ENCODE measurements around the gene TP53I13.

Gene TP53I13

GRCh38 chr17:29612094-29612403 lies 43.5 kb downstream of the TP53I13 start:
- no peak for ATAC-seq
- Mint-ChIP-seq H3K27me3 (peaks cover 8% of the 10 kb centered on the region), H3K4me3 (no peak overlapping the region)

GRCh38 chr17:29612404-29613280 lies 44.1 kb downstream of the TP53I13 start:
- H3K4me3 Mint-ChIP-seq, result peak overlapping the region; percentile 71
- peaks cover 11% of the 10 kb centered on the region for H3K27me3 Mint-ChIP-seq
- peaks cover 41% of the 10 kb centered on the region for H3K4me1 Mint-ChIP-seq
- no peaks in the 10 kb centered on the region for H3K36me3 Mint-ChIP-seq
- no peaks in the 10 kb centered on the region for H3K9me3 Mint-ChIP-seq
- H3K27ac Mint-ChIP-seq, result no peak overlapping the region
- no peak for ATAC-seq

More at GRCh38 chr17:29612094-29612403, 43.5 kb downstream of the TP53I13 start:
- Mint-ChIP-seq H3K36me3 (no peaks in the 10 kb centered on the region), H3K9me3 (no peaks in the 10 kb centered on the region), H3K4me1 (peaks cover 35% of the 10 kb centered on the region), H3K27ac (no peak overlapping the region)

DNA sequence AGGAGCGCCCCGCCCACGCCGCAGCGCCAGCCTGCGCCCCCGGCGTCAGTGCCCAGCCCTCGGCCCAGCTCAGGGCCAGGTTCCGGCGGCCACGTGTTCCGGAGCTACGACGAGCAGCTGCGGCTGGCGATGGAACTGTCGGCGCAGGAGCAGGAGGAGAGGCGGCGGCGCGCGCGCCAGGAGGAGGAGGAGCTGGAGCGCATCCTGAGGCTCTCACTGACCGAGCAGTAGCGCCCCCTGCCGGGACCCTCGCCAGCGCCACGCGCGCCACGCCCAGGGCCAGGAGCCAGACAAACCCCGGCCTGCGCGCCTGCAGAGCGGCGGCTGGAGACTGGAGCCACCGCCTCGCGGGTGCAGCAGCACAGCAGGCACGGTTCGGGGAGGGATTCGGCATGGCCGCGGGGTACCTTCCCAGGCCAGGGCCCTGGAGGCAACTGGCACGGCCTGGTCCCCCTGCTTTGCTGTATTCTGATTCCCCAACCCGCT lies 44.9 kb downstream of the TP53I13 start:
- H3K4me1 Mint-ChIP-seq, result peaks cover 47% of the 10 kb centered on the region
- peaks cover 11% of the 10 kb centered on the region for H3K27me3 Mint-ChIP-seq
- peak; percentile 63 for ATAC-seq
- H3K9me3 Mint-ChIP-seq, result no peaks in the 10 kb centered on the region
- no peak overlapping the region for H3K27ac Mint-ChIP-seq
- H3K4me3 Mint-ChIP-seq, result peak overlapping the region; percentile 55
- no peaks in the 10 kb centered on the region for H3K36me3 Mint-ChIP-seq

- Mint-ChIP-seq H3K27ac (no peak overlapping the region), H3K4me1 (peaks cover 49% of the 10 kb centered on the region)
- ATAC-seq, result no peak
Observed at GRCh38 chr17:29613856-29614255, 45.4 kb downstream of the TP53I13 start.

GRCh38 chr17:29614349-29615047 lies 46.0 kb downstream of the TP53I13 start:
- no peak for ATAC-seq
- Mint-ChIP-seq H3K36me3 (no peaks in the 10 kb centered on the region), H3K4me1 (peaks cover 49% of the 10 kb centered on the region), H3K9me3 (no peaks in the 10 kb centered on the region), H3K27ac (peak overlapping the region; percentile 55), H3K27me3 (peaks cover 11% of the 10 kb centered on the region), H3K4me3 (peak overlapping the region; percentile 86)

More at GRCh38 chr17:29613856-29614255, 45.4 kb downstream of the TP53I13 start:
- H3K27me3 Mint-ChIP-seq, result peaks cover 11% of the 10 kb centered on the region
- no peaks in the 10 kb centered on the region for H3K36me3 Mint-ChIP-seq
- H3K9me3 Mint-ChIP-seq, result no peaks in the 10 kb centered on the region
- peak overlapping the region; percentile 55 for H3K4me3 Mint-ChIP-seq

DNA sequence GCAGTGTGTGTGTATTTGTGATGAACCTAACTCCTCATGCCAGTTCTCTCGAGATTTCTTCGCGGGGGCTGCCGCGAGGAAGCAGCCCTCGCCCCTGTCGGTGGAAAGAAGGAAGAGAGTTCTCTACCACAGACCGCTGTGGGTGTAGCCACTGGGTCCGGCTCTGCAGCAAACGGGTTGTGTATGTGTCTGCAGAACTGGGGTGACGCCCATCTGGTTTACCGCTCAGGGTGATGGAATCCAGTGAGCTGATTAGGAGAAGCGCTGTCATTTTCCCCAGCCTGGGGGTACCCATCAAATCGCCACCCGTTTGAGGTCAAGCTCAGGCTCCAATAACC lies 46.5 kb downstream of the TP53I13 start:
- no peak for ATAC-seq
- H3K9me3 Mint-ChIP-seq, result no peaks in the 10 kb centered on the region
- H3K4me3 Mint-ChIP-seq, result peak overlapping the region; percentile 86
- H3K36me3 Mint-ChIP-seq, result no peaks in the 10 kb centered on the region
- peaks cover 49% of the 10 kb centered on the region for H3K4me1 Mint-ChIP-seq
- peak overlapping the region; percentile 55 for H3K27ac Mint-ChIP-seq
- H3K27me3 Mint-ChIP-seq, result peaks cover 11% of the 10 kb centered on the region

DNA sequence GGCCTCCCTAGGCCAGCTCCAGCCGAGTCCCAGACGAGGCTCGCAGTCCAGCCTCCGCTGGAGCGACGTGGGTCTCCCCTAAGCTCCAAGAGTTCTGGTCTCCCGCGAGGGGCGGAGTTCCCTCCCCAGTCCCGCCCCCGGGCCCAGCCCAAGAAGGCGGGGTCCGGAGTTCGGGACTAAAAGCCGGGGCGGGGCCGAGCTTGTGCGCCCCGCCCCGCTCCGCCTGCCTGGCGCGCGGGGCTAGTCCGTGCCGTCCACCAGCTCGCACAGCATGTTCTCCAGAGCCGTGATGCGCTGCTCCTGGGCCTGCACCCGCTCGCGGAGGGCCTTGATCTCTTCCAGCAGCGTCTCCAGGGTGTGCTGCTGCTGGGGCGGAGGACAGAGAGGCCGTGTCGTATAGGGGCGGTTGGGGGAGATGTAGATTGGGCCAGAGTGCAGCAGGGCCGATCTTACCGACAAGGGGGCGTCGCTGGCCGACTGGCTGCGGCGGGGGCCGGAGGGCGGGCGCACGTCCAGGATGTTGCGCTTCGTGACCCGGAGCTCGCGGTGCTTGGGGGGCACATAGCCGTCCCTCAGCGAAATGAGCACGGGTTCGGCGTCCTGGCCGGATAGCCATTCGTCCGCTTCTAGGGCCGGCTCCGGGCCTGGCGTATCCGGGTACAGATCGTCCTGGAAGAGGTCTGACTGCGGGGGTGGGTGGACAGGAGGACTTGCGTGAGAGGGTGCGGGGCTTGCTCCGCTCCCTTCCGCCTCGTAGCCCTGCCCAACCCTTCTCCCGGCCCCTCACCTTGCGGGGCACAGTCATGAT lies 47.2 kb downstream of the TP53I13 start:
- peak; percentile 85 for ATAC-seq
- peaks cover 11% of the 10 kb centered on the region for H3K27me3 Mint-ChIP-seq
- H3K9me3 Mint-ChIP-seq, result no peaks in the 10 kb centered on the region
- H3K4me3 Mint-ChIP-seq, result peak overlapping the region; percentile 86
- peaks cover 49% of the 10 kb centered on the region for H3K4me1 Mint-ChIP-seq
- peak overlapping the region; percentile 55 for H3K27ac Mint-ChIP-seq
- H3K36me3 Mint-ChIP-seq, result no peaks in the 10 kb centered on the region

GRCh38 chr17:29616300-29617048 lies 48.0 kb downstream of the TP53I13 start:
- no peak for ATAC-seq
- peak overlapping the region; percentile 77 for H3K27ac Mint-ChIP-seq
- H3K4me1 Mint-ChIP-seq, result peaks cover 49% of the 10 kb centered on the region
- H3K4me3 Mint-ChIP-seq, result peak overlapping the region; percentile 86
- peaks cover 11% of the 10 kb centered on the region for H3K27me3 Mint-ChIP-seq
- H3K9me3 Mint-ChIP-seq, result no peaks in the 10 kb centered on the region
- no peaks in the 10 kb centered on the region for H3K36me3 Mint-ChIP-seq

GRCh38 chr17:29617125-29617480 lies 48.6 kb downstream of the TP53I13 start:
- peaks cover 11% of the 10 kb centered on the region for H3K27me3 Mint-ChIP-seq
- H3K36me3 Mint-ChIP-seq, result no peaks in the 10 kb centered on the region
- no peaks in the 10 kb centered on the region for H3K9me3 Mint-ChIP-seq
- peaks cover 54% of the 10 kb centered on the region for H3K4me1 Mint-ChIP-seq
- peak overlapping the region; percentile 77 for H3K27ac Mint-ChIP-seq
- ATAC-seq, result peak; percentile 84
- peak overlapping the region; percentile 86 for H3K4me3 Mint-ChIP-seq

DNA sequence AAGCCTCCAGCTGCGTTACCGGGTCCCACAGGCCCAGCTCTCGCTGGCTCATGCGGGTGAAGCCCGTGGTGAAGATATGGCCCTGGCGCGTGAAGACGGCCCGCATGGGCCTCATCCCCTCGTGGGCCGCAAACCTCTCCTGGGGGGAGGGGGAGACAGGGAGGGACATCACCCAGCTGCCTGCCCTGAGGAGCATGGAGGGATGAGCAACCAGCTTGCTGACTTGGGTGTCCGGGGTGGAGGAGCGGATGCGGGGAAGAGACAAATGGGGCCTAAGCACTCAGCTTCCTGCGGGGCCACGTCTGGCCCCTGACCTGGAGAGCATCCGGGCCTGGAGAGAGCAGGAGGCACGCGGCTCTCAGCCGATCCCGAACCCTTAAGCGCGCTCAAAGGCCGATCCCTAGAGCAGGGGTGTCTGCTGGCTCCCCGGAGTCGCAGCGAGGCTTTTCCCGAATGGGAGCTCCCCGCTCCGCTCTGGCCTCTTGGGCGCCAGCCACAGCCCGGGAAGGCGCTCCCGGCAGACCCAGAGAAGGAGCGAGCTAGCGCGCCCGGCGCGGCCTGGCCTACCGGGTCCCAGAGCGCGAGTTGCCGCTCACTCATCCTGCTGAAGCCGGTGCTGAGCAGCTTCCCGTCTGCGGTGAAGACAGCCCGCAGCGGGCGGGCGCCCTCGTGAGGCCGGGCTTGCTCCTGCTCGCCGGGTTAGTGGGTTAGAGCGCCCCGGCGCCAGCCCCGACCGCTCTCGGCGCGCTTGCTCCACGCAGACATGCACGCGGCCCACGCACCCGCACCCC lies 49.2 kb downstream of the TP53I13 start:
- H3K36me3 Mint-ChIP-seq, result no peaks in the 10 kb centered on the region
- H3K9me3 Mint-ChIP-seq, result no peaks in the 10 kb centered on the region
- peak overlapping the region; percentile 77 for H3K27ac Mint-ChIP-seq
- peak overlapping the region; percentile 86 for H3K4me3 Mint-ChIP-seq
- H3K27me3 Mint-ChIP-seq, result peaks cover 11% of the 10 kb centered on the region
- H3K4me1 Mint-ChIP-seq, result peaks cover 59% of the 10 kb centered on the region
- ATAC-seq, result peak; percentile 59

GRCh38 chr17:29618272-29619065 lies 50.0 kb downstream of the TP53I13 start:
- Mint-ChIP-seq H3K36me3 (no peaks in the 10 kb centered on the region), H3K27me3 (peaks cover 11% of the 10 kb centered on the region), H3K27ac (no peak overlapping the region), H3K4me3 (peak overlapping the region; percentile 39), H3K9me3 (no peaks in the 10 kb centered on the region), H3K4me1 (peaks cover 67% of the 10 kb centered on the region)
- no peak for ATAC-seq

- H3K4me3 Mint-ChIP-seq, result no peak overlapping the region
- ATAC-seq, result no peak
- peaks cover 11% of the 10 kb centered on the region for H3K27me3 Mint-ChIP-seq
- no peaks in the 10 kb centered on the region for H3K9me3 Mint-ChIP-seq
- no peak overlapping the region for H3K27ac Mint-ChIP-seq
- peaks cover 67% of the 10 kb centered on the region for H3K4me1 Mint-ChIP-seq
- no peaks in the 10 kb centered on the region for H3K36me3 Mint-ChIP-seq
Observed at GRCh38 chr17:29619251-29619650, 50.8 kb downstream of the TP53I13 start.

GRCh38 chr17:29620271-29620670 lies 51.8 kb downstream of the TP53I13 start:
- no peak overlapping the region for H3K4me3 Mint-ChIP-seq
- no peaks in the 10 kb centered on the region for H3K9me3 Mint-ChIP-seq
- no peaks in the 10 kb centered on the region for H3K36me3 Mint-ChIP-seq
- peaks cover 64% of the 10 kb centered on the region for H3K4me1 Mint-ChIP-seq
- peaks cover 11% of the 10 kb centered on the region for H3K27me3 Mint-ChIP-seq
- ATAC-seq, result no peak
- H3K27ac Mint-ChIP-seq, result no peak overlapping the region

All from stimulated activated memory B cell treated with anti-CD40 and anti-IgM and Interleukin-4, amounts not matched to agents 10 μg/mL and 1 μg/mL and 100 μg/mL, for 72 hours (primary cell).